HG03135 (cell line): Measurements from ENCODE around the gene SLC35E3.
A peak's percentile ranks its signal among the peaks of the same experiment; 100 is the strongest.

Source experiments
- ATAC-seq: cut with Tn5 transposase; IDR thresholded peaks from one replicate; pipeline ENCODE4 v1.9.1; 2021; ENCODE audit warnings: mild to moderate bottlenecking, moderate library complexity; ENCODE audit not compliant: unreplicated experiment

The SLC35E3 gene

DNA sequence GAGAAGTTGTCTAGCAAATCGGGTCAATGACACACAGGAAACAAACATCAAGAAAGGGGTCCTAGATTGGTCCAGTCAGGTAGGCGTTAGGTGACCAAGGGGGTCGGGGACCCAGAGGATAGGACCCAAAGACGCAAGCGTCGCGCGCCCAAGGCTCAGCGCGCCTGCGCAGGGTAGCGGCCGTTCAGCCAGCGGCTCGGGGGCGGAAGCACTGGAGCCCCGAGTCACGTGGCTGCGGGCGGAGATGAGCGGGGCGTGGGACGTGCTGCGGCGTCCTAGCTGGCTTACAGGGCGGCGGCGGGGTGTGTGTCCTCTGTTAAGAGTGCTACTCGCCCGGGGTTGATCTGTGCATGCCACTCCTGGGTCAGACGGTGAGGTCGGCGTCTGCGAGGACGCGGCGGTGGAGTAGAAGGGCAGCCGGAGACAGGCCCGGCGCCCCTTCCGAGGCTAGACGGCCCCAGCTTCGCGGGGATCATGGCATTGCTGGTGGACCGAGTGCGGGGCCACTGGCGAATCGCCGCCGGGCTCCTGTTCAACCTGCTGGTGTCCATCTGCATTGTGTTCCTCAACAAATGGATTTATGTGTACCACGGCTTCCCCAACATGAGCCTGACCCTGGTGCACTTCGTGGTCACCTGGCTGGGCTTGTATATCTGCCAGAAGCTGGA, at the start of gene SLC35E3:
Gene SLC35E3, plus strand, starts transcription at position 273 of the 668 bp plus-strand sequence. Its CDS starts 202 bp downstream, at position 475.
- ATAC-seq, result peak; percentile 97

DNA sequence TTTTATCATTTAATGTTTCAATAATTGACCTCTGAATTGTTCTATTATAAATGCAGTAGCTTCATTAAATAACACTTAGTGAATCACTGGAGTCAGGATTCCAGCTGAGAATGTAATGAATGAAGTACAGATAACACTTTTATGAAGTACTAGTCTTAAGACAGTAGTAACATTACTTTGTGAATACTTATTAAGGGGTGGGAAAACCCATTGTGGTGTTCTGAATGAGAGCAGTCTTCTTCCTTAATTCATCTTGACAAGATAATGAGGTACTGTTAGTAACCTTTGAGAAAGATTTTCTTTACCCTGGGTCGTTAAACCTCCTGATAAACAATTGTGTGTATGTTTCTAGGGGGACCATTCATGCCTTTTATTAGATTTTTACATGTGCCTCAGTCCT, 46.5 kb upstream of the SLC35E3 start:
- ATAC-seq, result no peak

DNA sequence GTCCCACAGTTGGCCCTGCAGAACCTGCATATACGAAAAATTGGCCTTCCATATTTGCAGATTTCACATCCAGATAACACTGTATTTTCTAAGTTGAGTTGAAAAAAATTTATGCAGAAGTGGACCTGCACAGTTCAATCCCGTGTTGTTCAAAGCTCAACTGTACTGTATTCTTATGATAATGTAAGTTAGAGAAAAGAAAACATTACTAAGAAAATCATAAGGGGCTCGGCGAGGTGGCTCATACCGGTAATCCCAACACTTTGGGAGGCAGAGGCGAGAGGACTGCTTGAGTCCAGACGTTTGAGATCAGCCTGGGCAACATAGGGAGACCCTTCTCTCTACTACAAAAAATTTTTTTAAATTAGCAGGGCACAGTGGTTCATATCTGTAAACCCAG, 18.2 kb upstream of the SLC35E3 start:
- ATAC-seq, result no peak

DNA sequence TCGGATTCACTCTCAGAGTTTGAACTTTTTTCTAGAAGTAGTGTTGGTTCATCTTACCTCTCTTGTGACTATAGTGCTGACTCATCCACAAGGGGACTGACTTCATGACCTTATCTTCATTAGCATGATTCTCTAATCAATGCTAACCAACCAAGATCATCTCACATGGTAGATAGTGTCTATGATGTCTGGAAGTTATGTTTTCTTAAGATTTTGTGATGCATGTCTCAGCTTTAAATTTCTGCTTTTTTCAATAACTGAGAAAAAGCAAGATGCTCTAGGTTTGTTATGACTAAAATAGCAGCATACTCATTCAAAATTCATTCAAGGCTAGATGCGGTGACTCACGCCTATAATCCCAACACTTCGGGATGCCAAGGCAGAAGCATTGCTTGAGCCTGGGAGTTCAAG, 12.3 kb upstream of the SLC35E3 start:
- no peak for ATAC-seq

DNA sequence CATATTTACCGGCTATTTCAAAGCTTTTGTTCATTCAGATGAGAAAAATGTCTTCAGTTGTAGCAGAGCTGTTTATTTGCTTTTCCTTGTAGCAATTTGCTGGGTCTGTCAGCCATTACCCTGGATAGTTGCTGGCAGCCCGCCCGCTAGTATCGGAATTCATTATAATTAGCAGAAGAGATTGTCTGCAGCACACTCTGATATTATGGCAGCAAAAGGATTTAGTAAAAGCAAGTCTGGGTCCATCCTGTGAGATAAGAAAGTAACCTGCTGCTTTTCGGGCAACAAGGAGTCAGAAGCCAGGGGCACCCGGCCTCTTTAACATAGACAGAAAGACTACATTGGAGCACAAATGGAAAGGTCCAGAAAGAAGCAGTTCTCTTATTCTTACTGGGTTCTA, 6.1 kb upstream of the SLC35E3 start:
- ATAC-seq, result no peak

DNA sequence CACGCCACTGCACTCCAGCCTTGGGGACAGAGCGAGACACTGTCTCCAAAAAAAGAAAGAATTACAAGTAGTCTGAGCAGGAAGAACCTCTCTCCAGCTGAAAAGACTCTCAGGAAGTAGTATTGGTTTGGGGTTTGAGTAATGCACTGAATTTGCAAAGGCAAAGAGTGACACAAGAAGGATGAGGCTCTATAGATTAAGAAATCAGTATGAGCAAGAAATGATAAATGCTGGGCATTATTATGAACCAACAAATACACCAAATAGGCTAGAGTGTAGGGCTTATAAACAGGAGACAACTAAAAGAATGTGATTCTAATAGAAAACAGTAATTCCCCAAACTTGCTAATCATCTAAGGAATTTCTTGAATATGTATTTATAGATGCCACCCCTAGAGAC, 2.6 kb upstream of the SLC35E3 start:
- no peak for ATAC-seq

DNA sequence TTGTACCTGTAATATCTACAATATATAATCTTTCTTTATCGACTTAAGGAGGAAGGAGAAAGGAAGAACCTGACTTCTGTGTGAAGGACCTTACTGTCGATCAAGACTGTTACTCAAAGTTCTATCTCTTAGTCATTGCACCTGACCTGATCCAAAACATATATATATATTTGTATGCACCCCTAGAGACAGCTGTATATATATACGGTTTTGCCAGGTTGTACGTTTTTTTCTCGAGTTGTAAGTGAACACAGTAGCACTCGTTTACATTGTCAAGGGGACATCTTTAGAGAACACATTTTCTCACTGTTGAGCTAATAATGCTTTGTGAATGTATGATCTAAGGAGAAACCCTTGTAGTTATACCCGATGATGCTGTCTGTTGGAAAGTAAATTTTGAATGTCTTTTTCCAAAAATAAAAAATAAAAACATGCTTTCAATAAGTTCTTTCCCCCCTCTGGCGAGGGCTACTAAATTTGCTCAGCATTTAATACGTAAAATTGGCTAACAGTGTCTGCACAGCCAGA, 536 bp upstream of the SLC35E3 start:
- ATAC-seq, result peak; percentile 4

DNA sequence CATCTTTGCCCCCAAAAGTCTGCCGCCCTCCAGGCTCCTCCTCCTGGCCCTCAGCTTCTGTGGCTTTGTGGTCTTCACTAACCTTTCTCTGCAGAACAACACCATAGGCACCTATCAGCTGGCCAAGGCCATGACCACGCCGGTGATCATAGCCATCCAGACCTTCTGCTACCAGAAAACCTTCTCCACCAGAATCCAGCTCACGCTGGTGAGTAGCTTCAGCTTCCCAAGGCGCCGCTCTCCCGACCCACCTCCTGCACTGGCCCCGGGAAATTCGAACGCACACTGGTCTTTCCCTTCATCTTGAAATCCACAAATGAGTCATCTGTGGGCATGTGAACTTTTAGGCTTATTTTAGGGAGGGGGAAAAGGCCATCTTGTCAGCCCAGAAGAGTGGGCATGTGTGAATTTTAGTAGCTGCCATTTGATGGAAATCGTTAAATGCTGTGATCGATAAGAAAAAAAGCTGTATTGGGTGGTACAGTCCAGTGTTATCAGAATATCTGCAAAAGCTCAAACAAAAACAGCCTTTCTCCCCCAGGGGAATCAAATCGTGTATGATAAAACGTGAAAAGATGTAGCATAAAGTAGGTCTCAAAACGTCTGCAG, 700 bp downstream of the SLC35E3 start:
- ATAC-seq, result peak; percentile 30

DNA sequence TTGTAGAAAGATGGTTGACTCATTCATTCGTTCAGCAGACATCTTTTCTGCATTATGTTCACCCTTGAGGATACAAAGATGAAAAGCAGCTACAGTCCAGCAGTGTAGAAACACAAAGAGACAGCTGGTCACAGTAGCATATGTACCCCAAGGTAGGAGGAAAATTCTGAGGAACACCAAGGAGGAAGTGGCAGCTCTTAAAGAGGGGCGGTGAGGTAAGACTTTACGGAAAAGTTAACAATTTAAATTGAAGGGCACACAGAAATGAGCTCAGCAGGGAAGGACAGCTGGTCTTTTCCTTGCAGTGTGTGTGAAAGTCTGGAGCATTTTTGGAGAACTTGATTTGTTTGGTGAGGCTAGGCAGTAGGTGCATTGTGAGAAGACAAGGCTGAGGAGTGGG, 3.5 kb downstream of the SLC35E3 start:
- no peak for ATAC-seq

DNA sequence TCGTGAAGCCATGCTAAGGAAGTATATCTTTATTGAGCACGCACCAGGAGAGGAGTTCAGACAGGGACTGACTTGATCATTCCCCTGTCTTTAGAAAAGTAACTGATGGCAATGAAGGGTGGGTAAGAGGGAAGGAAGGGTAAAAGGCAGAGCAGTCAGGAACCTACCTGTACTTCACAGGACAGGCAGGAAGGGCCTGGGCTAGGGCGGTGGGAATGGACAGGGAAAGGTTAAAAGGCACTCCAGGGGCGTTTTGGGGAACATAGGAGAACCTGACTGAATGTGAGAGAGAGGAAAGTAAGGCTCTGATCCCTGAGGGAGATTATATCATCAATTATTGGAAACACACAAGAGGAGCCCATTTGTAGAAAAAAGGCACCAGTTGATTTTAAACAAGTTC, 3.9 kb downstream of the SLC35E3 start:
- no peak for ATAC-seq

DNA sequence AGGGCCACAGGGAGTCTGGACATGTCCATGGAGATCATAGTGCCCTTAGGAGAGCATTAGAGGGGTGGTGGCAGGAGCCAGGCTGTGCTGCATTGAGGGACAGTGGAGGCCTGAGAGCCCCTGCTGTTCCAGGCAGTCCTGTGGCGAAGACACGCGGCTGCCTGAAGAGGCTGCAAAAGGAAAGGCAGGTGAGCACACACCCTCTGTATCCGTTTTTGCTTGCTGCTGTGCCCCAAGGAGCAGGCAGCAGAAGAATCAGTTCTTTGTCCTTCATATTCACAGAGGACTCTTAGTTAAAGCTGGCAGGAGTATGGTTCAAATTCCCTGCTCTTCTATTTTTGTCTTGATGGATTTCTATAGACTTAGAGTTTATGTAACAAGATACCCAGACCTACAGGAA, 4.5 kb downstream of the SLC35E3 start:
- no peak for ATAC-seq

DNA sequence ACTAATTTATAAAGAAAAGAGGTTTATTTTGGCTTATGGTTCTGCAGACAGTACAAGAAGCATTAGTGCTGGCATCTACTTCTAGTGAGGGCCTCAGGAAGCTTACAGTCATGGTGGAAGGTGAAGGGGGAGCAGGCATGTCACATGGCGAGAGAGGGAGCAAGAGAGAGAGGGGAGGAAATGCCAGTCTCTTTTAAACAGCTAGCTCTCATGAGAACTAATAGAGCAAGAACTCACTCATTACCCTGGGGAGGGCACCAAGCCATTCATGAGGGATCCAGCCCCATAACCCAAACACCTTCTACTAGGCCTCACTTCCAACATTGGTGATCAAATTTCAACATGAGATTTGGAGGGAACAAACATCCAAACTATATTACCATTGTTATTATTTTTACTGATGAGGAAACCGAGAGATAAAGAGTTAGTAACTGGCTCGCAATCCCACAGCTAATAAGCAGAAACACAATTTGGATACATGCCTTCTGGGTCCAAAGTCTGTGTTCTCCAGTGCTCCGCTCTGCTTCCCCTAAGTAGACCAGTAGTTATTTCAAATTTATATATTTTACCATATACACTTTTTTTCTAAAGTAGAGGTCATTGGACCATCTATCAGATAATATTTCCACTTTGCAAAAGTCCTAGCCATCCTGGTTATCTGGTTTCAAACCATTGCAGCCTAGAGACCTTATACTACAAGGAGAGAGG, 9.7 kb downstream of the SLC35E3 start:
- no peak for ATAC-seq

DNA sequence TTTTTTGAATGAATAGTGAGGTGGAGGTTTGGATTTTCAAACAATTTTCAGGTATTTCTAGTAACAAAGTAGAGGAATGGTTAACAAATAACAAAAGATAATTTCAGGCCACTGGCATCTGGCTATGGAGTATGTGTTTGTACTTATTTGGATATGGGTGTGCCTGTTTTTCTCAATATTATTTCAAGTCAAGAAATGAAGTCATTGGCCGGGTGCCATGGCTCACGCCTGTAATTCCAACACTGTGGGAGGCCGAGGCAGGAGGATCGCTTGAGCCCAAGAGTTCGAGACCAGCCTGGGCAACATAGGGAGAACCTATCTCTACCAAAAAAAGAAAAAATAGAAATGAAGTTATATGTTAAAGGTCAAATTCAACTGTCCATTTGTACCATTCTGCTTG, 13.9 kb downstream of the SLC35E3 start:
- ATAC-seq, result no peak

DNA sequence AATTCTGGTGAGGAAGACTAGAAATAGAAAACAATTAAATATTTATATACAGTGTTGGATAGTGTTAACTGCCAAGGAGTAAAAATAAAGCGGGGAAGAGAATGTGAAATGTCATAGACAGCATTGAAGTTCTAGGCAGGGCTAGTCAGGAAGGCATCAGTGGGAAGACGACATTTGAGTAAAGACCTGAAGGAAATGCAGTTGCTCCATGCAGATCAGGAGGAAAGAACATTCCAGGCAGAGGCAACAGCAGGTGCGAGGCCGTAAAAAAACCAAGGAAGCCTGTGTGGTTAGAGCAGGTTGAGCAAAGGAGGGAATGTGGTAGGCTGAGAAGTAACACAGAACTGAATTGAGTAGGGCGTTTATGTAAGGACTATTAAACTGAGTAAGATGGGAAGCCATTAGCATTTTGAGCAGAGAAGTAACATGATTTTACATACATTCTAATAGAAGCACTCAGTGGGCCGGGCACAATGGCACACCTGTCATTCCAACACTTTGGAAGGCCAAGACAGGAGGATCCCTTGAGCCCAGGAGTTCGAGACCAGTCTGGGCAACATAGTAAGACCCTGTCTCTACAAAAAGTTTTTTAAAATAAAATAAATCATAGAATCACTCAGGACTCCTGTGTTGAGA, 14.9 kb downstream of the SLC35E3 start:
- no peak for ATAC-seq

DNA sequence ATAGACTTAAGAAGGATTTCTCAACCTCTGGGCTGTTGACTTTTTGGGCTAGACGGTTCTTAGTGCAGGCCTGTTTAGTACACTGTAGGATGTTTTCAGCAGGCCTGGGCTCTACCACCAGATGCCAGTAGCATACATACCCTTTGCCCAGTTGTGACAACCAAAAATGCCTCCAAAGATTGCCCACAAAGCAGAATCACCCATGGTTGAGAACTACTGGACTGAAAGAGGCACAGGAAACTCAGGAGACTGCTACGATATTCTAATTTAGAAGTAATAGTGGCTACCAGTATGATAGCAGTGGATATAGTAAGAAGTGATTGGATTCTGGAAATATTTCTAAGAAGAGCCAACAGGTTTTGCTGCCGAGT, 15.5 kb downstream of the SLC35E3 start:
- no peak for ATAC-seq

DNA sequence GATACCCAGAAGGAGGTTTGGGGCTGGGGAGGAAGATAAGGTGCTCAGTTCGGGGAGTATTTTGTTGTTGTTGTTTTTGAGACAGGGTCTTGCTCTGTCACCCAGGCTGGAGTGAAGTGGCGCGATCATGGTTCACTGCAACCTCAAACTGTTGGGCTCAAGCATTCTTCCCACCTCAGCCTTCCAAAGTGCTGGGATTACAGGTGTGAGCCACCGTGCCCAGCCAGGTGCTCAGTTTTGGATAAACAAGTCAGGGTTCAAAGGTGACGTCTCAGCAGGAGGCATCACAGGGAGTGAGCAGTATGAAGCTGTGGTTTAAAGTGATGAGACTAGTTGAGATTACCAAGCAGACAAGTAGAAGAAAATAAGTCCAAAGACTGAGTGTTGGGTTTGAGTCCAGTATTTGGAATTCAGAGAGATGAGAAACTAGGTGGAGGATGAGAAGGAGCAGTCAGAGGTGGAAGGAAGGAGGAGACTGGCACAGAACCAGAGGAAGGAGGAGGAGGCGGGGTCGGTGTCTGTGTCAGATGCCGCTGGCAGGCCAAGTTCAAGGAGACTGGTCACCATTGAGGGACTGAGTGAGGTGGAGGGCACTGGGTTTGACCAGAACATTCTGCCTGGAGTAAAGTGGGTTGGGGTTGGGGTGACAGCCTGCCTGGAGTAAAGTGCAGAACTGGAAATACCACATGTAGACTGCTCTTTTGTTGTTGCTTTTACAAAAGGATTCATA, 16.1 kb downstream of the SLC35E3 start:
- no peak for ATAC-seq

DNA sequence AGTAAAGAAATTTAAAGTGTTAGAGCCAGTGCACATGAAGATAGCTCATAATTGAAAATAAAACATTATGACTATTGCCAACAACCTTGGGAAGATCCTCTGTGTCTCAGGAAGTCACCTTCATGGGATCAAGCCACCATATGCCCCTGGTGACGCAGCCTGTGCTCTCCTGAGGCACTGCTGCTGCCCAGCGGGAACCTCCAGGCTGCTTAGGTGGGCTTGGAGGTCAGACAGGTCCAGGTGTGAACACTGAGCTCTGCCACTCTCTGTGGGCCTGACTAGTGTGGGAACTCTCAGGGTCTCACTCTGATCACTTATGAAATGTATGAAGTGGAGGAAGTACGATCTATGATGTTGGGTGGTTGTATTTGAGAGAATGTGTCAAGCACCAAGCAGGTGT, 16.7 kb downstream of the SLC35E3 start:
- no peak for ATAC-seq

DNA sequence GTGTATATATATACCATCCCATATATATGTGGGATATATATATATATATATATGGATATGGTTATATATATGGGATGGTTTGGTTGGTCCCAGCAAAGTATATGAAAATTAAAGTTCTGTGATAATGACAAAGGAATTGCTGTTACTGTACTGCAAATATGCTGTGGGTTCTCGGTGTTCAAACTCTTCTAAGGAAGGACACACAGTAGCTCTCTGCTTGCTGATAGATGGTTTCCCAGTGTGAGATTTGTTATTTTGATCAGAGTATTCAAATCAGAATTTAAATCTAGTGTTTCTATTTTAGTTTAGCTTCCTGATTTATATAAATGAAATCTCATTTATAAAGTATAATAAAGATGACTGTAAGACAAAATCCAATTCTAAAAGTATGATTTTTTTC, 19.7 kb downstream of the SLC35E3 start:
- no peak for ATAC-seq

DNA sequence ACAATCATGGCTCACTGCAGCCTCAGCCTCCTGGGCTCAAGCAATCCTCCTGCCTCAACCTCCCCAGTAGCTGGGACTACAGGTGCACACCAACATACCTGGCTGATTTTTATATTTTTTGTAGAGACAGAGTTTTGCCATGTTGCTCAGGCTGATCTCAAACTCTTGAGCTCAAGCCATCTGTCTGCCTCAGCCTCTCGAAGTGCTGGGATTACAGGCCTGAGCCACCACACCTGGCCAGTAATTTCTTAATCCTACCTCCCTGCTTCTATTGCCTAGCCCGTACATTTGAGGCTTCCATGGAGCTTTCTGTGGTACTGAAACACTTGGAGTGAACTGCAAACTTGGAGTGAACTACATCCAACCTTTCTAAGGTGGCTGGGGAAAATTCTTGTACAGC, 20.7 kb downstream of the SLC35E3 start:
- no peak for ATAC-seq

DNA sequence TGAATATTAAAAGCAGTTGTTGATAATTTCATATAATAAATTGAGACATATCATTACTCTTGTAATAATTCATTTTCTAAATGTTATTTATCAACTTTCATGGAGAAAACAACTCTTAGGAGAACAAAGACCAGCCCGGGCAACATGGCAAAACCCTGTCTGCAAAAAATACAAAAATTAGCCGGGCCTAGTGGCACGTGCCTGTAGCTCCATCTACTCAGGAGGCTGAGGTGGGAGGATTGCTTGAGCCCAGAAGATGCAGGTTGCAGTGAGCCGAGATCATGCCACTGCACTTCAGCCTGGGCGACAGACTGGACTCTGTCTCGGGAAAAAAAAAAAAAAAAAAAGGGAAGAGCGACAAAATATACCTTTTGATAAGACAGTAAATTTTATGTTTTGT, 21.2 kb downstream of the SLC35E3 start:
- no peak for ATAC-seq

DNA sequence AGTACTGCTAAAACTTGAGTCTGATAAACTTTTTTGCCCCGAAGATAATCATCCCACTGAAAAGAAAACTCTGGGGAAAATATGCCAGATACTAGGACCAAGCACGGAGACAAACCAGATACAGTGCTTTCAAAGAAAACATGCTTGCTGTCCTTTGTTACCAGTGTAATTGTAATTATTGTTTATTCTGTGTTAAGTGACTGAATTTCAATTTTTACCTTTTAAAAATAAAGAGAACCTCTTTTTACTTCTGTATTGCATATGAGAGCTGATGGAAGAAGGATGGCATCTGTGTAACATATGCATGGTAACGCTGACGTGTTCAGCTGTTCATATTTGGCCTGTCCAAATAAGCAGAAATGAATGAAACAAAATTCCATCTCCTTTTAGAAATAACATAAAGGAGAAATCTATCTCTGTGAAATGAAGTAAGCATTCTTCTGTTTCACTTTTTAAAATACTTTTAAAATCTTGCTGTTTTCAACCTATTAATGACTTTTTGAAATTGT, 22.5 kb downstream of the SLC35E3 start:
- no peak for ATAC-seq
